Stimulated activated CD8-positive, alpha-beta memory T cell treated with anti-CD3 and anti-CD28 coated beads, Interleukin-15, amount 100 ng/mL, for 1 hour (primary cell): Measurements from ENCODE around the gene MYO15B.
A peak's percentile ranks its signal among the peaks of the same experiment; 100 is the strongest.
"Not testable (repeated sequence)": the region's sequence is repeated elsewhere in the genome, so short reads cannot be mapped to it uniquely, and the experiment has no call there.

Source experiments
- DNase-seq: peaks from one replicate; pipeline ENCODE4 v3.0.0-alpha.2; 2020; ENCODE audit warnings: low read depth

The MYO15B gene

DNA sequence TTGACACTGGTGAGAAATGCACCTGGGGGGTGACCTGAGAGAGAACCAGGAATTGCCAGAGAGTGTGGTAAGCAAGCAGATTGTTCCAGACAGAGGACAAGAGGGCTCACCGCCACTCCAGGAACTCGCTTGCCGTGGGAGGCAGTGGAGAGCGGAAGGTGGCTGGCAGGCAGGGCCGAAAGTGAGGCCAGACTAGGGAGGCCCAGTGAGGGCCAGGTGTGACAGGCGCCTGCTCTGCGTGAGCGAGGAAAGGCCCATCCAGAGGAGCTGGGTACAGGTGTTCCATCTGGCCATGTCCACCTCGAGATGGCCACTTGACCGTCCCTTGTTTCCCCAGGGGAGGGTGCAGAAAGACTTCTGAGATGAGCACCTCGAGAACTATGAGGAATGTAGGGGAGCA lies 11.9 kb upstream of the MYO15B start:
- no peak for DNase-seq

DNA sequence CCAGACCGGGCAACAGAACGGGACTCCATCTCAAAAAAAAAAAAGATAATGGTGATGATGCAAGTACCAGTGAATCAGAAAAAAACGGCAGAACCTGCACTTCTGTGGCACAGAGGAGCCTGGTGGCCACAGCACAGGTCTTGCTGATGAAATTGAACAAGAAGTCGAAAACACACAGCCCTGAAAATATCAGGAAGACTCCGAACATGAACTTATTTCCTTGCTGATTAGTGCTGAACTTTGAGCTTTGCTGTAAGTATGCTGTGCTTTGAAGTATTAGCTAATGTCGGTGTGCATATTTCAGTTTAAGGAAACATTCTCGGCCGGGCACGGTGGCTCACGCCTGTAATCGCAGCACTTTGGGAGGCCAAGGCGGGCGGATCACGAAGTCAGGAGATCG lies 10.9 kb upstream of the MYO15B start:
- DNase-seq = no peak

DNA sequence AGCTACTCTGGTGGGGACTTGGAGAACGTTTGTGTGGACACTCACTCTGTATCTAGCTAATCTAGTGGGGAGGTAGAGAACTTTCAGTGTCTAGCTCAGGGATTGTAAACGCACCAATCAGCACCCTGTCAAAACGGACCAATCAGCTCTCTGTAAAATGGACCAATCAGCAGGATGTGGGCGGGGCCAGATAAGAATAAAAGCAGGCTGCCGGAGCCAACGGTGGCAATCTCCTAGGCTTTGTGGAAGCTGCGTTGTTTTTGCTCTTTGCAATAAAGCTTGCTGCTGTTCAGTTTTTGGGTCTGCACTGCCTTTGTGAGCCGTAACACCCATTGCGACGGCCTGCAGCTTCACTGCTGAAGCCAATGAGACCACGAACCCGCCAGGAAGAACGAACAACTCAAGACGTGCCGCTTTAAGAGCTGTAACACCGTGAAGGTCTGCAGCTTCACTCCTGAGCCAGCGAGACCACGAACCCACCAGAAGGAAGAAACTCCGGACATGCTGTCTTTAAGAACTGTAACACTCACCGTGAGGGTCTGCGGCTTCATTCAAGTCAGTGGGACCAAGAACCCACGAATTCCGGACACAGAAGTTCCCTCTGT lies 6.4 kb upstream of the MYO15B start:
- not testable (repeated sequence) for DNase-seq

DNA sequence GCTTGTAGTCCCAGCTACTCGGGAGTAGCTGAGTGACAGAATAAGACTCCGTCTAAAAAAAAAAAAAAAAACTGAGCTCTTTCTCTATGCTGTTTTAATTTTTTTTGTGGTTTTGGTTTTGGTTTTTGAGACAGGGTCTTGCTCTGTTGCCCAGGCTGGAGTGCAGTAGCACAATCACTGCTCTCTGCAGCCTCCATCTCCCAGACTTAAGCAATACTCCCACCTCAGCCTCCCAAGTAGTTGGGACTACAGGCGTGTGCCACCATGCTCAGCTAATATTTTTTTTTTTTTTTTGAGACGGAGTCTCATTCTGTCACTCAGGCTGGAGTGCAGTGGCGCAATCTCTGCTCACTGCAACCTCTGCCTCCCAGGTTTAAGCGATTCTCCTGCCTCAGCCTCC lies 4.4 kb upstream of the MYO15B start:
- not testable (repeated sequence) for DNase-seq

DNA sequence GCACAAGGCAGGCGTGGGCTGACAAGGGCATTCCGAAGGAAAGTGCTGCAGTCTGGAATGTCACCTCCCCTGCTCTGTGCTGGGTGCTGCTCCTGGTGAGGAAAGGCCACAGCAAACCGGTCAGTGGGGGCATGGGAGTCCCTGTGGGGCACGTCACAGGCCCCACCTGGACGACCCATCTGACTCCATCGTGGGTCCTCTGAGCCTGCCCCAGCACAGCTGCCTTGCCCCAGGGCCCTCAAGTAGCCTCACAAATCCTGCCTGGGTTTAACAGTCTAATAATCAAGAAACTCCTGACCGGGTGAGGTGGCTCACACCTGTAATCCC lies 2.8 kb upstream of the MYO15B start:
- no peak for DNase-seq

DNA sequence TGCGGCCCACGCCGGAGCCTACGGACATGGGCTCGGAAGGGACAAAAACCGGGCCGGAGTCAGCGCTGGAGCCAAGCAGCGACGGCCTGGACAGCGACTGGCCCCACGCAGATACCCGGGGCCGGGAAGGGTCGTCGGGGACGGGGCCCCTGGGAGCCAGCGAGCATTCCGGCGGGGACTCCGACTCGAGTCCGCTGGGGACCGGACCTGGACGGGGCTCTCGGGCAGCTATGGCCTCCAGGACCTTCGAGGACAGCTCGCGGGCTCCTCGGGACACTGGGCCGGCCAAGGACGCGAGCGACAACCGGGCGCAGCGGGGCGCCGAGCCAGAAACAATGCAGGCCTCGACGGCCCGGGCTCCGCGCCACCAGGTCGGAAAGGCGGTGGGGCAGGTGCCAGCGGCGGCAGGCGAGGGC lies 1.0 kb downstream of the MYO15B start:
- no peak for DNase-seq

DNA sequence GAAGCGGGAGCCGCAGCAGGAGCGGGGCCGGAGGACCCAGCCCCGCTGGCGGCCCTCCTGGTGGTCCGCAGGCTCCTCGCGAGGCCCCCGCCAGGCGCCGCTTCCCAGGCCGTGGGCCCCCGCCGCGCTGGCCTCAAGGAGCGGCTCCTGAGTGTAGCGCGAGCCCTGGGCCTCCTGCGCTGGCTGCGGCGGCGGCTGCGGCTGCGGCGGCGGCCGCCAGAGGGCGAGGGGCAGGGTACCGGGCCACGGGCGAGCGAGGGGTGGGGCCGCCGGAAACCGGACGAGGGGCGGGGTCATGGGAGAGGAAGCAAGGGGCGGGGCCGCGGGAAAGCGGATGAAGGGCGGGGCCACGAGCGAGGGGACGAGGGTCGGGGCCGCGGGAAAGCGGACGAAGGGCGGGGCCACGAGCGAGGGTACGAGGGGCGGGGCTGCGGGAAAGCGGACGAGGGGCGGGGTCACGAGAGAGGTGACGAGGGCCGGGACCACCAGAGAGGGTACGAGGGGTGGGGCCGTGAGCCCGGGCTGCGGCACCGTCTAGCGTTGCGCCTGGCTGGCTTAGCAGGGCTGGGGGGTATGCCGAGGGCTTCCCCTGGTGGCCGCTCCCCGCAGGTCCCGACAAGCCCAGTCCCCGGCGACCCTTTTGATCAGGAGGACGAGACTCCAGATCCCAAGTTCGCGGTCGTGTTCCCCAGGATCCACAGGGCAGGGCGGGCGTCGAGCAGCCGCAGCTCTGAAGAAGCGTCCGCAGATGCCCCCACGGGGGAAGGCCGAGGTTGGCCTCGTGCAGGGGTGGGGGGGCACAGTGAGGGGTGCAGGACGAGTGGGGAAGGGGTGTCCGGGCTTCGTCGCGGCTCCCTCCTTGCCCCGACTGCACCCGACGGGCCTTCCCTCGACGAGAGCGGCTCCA lies 1.7 kb downstream of the MYO15B start:
- peak; percentile 98 for DNase-seq

DNA sequence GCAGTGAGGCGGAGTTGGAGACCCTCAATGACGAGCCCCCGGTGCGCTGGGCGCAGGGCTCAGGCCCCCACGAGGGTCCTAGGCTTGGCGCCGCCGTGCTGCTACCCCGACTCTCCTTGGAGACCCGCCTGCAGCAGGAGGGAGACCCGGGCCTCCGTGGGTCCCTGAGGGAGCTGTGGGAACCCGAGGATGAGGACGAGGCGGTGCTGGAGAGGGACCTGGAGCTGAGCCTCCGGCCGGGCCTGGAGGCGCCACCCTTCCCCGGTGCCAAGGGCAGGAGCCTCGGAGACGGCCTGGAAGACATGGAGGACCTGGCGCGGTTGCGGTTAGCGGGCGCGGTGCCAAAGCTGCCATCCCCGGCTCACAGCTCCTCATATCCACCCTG lies 2.3 kb downstream of the MYO15B start:
- DNase-seq = no peak

DNA sequence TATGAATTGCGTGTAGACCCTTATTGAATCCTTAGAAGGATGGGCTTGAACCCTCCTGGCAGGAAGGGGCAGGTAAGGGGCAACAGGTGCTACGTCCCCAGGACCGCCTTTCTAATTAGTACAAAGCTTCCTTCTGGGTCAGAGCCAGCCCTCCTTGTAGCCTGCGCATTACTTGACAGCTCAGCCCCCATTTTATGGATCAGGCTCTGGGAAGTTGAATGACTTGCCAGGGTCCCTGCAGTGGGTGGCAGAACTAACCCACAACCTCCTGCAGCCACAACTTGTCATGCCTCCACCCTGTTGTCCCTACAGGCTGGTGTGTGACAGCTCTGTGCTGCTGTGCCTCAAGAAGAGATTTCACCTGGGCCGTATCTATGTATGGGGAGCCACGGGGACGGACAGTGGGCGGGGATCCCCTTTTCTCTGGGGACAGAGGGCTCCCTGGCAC lies 2.7 kb downstream of the MYO15B start:
- no peak for DNase-seq

DNA sequence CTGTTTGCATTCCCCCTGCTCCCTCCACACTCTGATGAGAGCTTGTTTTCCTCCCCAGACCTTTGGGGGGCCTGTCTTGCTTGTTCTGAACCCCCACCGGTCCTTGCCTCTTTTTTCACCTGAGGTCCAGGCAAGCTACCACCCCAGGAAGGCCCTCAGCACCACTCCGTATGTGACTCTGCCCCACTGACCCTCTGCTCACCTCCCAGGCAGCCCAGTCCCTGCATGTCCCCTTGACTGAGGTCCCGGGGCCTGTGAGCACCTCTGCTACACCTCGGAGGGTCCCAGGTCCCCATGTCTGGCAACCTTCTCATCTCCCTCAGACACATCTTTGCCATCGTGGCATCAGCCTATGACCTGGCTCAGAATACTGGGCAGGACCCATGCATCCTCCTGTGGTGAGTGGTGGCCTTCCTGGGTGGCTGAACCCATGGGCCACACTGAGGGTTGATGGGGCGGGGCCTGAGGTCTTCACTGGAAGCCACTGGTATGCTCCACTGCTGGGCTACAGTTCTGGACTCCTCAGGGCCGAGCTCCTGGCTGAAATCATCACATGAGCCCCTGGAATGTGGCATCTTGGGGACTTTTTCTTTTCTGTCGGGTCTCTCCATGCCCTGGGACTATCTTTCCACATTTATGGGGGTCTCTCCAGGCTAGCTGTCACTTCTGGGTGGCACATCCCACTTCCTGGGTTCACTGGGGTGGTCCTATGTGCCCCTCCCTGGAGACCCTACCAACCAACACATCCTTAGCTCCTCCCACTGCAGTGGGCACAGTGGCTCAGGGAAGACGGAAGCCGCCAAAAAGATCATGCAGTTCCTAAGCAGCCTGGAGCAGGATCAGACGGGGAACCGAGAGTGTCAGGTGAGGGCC lies 3.5 kb downstream of the MYO15B start:
- DNase-seq = no peak

DNA sequence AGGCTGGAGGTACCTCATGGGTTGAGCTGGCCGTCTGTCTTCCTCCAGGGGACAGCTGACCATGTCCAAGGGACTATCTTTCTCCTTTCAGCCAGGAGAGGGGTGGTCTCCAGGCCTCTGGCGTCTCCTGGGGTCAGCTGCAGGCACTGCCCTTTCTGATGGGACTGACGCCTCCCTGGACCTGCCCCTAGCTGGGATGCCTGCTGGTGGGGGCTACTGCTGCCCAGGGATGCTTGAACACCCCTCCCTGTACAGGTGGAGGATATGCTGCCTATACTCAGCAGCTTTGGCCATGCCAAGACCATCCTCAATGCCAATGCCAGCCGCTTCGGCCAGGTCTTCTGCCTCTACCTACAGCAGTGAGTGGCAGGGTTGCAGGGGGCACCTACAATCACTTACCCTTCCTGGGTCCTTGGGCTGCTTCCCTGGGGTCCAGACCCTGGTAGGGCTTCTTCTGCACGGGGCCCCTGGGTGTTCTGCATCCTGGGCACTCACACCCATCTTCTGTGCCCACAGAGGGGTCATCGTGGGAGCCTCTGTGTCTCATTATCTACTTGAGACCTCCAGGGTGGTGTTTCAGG lies 4.2 kb downstream of the MYO15B start:
- no peak for DNase-seq

DNA sequence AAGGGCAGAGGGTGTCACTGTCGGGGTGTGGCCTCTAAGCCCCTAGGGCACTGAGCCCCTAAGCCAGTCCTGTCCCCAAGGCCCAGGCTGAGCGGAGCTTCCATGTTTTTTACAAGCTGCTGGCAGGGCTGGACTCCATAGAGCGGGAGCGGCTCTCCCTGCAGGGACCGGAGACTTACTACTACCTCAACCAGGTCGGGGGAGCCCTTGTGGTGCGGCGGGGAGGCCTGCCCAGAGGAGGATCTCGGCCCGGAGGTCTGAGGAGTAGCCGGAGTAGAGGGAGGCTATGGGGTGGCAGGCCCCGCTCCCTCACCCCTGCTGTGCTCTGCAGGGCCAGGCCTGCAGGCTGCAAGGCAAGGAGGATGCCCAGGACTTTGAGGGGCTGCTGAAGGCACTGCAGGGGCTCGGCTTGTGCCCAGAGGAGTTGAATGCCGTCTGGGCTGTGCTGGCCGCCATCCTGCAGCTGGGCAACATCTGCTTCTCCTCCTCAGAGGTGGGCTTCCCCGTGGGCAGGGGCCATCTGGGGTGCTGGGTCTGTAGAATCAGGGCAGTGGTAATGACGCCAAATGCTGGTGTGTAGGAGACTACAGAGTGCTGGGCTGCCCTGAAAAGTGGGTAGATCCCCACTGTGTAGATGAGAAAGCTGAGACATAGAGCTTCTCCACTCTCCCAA lies 4.9 kb downstream of the MYO15B start:
- DNase-seq = no peak

DNA sequence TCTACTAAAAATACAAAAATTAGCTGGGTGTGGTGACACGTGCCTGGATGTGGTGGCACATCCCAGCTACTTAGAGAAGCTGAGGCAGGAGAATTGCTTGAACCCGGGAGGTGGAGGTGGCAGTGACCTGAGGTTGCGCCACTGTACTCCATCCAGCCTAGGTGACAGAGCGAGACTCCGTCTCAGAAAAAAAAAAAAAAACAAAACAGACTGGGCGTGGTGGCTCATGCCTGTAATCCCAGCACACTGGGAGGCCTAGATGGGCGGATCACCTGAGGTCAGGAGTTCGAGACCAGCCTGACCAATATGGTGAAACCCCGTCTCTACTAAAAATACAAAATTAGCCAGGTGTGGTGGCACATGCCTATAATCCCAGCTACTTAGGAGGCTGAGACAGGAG lies 5.8 kb downstream of the MYO15B start:
- DNase-seq = not testable (repeated sequence)

DNA sequence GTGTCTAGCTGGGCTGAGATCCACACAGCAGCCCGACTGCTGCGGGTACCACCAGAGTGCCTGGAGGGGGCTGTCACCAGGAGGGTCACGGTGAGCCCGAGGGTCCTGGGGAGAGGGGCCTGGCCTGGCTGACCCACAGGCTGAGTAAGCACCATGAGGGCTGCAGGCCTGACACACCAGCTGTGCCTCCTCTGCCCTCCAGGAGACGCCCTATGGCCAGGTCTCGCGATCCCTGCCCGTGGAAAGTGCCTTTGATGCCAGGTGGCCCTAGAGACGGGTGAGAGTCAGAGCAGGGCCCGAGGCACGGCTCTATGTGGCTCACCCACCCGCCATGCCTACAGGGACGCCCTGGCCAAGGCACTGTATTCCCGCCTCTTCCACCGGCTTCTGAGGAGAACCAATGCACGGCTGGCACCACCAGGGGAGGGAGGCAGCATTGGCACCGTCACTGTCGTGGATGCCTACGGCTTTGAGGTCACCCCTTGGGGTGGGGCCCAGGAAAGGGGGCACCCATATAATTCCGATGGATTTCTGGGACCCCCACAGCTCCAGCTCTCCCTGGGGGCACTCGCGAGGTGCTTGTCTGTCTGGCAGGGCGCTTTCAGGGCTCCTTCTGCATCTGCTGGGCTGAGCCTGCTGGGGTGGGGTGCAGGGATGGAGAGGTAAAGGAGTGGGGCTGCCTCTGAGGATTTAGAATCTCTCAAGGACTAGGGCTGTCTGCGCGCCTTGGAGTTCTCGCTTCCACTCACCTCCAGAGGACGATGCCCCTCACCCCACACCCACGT lies 7.1 kb downstream of the MYO15B start:
- DNase-seq = no peak

DNA sequence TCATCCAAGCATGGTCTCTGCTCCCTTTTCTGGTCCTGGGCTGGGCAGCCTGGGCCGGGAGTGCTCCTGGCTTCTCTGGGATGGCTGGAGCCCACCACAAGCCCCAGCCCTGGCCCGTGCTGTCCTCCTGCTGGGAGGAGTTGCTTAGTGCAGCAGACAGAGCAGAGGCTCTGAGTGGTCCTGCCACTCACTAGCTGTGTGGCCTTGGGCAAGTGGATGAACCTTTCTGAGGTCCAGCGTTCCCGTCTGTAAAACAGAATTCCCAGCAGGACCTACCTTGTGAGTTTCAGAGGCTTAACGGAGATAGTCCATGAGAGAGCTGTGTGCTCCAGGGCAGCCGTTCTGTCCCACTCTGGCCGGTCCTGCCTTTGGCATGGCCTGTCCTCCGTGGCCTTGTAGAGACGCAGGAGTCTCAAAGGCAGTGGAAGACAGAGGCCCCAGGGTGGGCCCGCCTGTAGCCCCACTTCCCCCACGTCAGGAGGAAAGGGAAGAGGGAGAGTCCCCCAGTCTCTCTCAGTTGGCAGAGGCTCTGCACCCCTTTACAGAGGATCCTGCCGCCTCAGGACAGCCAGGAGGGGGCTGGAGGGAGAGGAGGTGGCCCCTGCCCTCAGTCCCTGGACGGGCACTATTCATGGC lies 7.8 kb downstream of the MYO15B start:
- DNase-seq = no peak

DNA sequence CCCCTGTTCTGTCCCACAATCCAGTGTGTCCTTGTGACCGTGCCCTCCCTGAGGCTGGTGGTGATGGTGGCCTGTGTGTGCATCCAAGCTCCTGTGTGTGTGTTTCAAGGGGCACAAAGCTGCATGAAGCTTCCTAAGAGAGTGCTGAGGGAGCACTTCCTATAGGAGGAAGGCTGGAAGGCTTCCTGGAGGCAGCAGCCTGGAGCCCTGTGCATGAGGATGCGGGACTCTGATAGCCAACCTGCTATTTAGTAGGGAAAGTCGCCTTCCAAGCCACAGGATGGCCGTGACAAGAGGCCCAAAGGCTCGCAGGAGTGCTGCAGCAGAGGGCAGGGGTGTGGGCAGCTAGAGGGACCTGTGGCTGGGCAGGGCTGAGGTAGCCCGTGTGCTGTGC lies 8.3 kb downstream of the MYO15B start:
- no peak for DNase-seq

DNA sequence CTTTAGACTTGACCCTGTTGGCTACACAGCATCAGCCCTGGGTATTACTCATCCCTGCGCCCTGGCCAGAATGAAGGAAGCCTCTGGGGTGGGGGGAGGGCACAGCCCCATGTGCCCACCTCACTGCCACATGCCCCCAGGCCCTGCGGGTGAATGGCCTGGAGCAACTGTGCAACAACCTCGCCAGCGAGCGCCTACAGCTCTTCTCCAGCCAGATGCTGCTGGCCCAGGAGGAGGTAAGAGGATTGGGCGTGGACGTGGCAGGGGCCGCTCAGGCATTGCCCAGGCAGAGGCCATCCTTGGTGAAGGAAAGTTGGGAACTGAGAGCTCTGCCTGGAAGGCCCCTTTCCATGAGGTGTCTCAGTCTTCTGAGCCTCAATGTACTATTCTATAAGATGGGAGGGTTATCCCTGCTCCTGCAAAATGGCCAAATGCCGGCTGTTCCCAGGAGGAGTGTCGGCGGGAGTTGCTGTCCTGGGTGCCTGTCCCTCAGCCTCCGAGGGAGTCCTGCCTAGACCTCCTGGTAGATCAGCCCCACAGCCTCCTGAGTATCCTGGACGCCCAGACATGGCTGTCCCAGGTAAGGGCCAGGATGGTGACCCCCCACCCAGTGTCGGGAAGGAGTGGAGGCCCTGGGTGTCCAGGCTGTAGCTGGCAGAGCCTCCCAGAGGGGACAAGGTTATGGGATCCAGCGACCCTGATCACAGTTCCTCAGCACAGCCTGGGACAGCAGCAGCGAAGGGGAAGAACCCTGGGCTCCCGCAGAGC lies 8.9 kb downstream of the MYO15B start:
- no peak for DNase-seq

DNA sequence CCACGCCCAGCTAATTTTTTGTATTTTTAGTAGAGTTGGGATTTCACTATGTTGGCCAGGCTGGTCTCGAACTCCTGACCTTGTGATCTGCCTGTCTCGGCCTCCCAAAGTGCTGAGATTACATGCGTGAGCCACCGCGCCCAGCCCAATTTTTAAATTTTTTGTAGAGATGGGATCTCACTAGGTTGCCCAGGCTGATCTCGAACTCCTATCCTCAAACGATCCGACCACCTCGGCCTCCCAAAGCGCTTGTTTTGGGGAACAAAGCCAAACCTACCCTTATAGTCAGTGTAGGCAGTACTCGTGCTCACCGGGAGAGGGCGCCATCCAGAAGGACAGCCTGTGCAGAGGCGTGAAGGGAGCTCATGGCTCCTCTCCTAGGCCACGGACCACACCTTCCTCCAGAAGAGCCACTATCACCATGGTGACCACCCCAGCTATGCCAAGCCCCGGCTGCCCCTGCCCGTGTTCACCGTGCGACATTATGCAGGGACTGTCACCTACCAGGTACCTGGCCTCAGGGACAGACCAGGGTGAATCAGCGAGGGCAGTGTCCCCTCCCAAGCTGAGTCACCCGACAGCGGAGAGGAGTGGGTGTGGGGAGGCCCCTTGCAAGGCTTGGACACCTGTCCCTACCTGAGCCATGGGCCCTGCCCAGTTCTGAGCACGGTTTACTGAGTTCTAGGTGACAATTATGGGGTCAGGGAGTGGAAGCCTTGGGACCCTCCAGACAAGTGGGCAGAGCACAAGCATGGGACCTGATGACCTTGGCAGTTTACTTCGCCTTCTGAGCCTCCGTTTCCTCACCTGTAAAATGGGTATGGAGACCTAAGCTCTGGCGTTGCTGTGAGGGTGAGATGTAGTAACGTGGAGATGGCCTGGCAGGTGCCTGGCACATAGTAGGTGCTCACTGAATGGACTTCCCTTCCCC lies 13.7 kb downstream of the MYO15B start:
- DNase-seq = peak; percentile 41

DNA sequence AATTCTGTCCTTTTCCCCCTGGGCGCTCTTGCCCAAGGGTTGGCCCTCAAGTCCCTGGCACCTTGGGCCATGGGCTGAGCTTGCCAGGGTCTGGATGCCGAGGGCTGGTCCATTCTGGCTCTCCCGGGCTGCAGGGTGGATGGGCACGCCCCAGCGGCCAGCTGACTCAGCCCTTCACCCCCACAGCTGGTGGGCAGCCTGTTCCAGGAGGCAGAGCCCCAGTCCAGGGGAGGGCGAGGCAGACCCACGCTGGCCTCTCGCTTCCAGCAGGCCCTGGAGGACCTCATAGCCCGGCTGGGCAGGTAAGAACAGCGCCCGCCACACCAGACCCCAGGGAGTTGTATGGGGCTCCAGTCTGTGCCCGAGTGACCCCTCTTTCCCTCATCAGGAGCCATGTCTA lies 15.0 kb downstream of the MYO15B start:
- no peak for DNase-seq
